Right lobe of liver (tissue), 6 donors: ENCODE data around the gene LUC7L2. TPM values are rescaled to one million over a fixed set of nuclear protein-coding genes. Genes with fewer than 3 reads are reported as not detected.
"Not testable (repeated sequence)": the region's sequence is repeated elsewhere in the genome, so short reads cannot be mapped to it uniquely, and the experiment has no call there.

ENCODE experiments used
- ATAC-seq, 4 donors: fragments of 200-7000 bp; cut with Tn5 transposase; one replicate each; pipeline ENCODE4 v1.9.1; 2020; ENCODE audit warnings: mild to moderate bottlenecking in 4 of 4, moderate library complexity in 4 of 4
- DNase-seq, 3 donors: peaks; one replicate each; pipeline ENCODE4 v3.0.0-alpha.2; 2020
- H3K27ac ChIP-seq, 3 donors: fragments of 200-600 bp; one replicate each; pipeline ENCODE4 v1.8.0; 2022
- H3K27me3 ChIP-seq, 2 donors: fragments of 200-600 bp; one replicate each; pipeline ENCODE4 v1.8.0; 2022
- H3K36me3 ChIP-seq, 4 donors: fragments of 200-600 bp; sonication (generic) in 1 of 4; one replicate each; pipeline versions ENCODE4 v1.5.1 to v1.8.0; 2017 to 2022; ENCODE audit warnings: control low read depth in 1 of 4
- H3K4me1 ChIP-seq, 4 donors: fragments of 200-600 bp; sonication (generic) in 1 of 4; one replicate each; pipeline versions ENCODE4 v1.5.1 to v1.8.0; 2017 to 2022; ENCODE audit warnings: control low read depth in 1 of 4
- H3K4me3 ChIP-seq, 3 donors: fragments of 200-600 bp; one replicate each; pipeline ENCODE4 v1.8.0; 2022
- H3K9me3 ChIP-seq, 4 donors: fragments of 200-600 bp; sonication (generic) in 1 of 4; one replicate each; pipeline versions ENCODE4 v1.5.1 to v1.8.0; 2017 to 2022; ENCODE audit warnings: control low read depth in 1 of 4
- CTCF ChIP-seq, 4 donors: fragments of 200-600 bp in 3 of 4; fragments of 450-650 bp in 1 of 4; IDR thresholded peaks; one replicate each; pipeline versions ENCODE4 v1.5.1 to v1.8.0; 2016 to 2022; ENCODE audit warnings: antibody characterized with exemption in 4 of 4, mild to moderate bottlenecking in 2 of 4
- POLR2A ChIP-seq: fragments of 450-650 bp; IDR thresholded peaks from one replicate; pipeline ENCODE4 v1.6.1; 2017; ENCODE audit warnings: antibody characterized with exemption, mild to moderate bottlenecking
- WGBS: methylation state at CpG from one replicate; pipeline ENCODE4 v1.1.6; 2018; ENCODE audit warnings: low coverage, low lambda C conversion rate; ENCODE audit not compliant: insufficient coverage; ENCODE audit errors: missing lambda C conversion rate; 5-methylcytosine and 5-hydroxymethylcytosine counted together
- intact Hi-C, 2 donors: fragments of 100-400 bp; cut with DNase I; formaldehyde crosslinking; loops; one replicate each; pipeline versions ENCODE4 v1.11.2 to v1.14.1; 2022
- total RNA-seq, 6 experiments: library from RNA; depleted of rRNA in 2 of 6; stranded (reverse); fragments of >200 nt in 2 of 6; fragmentation: NEBNext Ultra II Directional in 3 of 6; extraction: Animal tissue kit (Norgen Biotek cat#: 25700) in 3 of 6; gene quantifications; one replicate each; pipeline versions ENCODE4 v1.1.0 to v1.2.4, GENCODE V29; 2016 to 2023
- donor health status: DM: no; HTN: yes; CAD: no.
- donor health status: DM: no; HTN: no; CAD: no.
- donor health status: DM: no; HTN: no; CAD: no.
- donor health status: DM: no; HTN: yes; CAD: no.
- donor health status: DM: no; HTN: yes; CAD: no.

LUC7L2 gene
- total RNA-seq, 6 experiments from 2014 or later = 23.2 to 40.0 (median 36.3) TPM

- no peaks in the 10 kb centered on the region for H3K9me3 ChIP-seq
- intact Hi-C loops = no loop called here
- peaks cover 0 to 21% (median 9%) of the 10 kb centered on the region in 4 donors for H3K36me3 ChIP-seq
- no peaks in the 10 kb centered on the region for H3K27me3 ChIP-seq
- DNase-seq (no peak), ATAC-seq (no peak)
- no peak overlapping the region for H3K27ac ChIP-seq
- TF ChIP-seq POLR2A (no peak), CTCF (IDR thresholded peaks at IDR 0.05) (no peak)
- H3K4me1 ChIP-seq = no peaks in the 10 kb centered on the region
- no peak overlapping the region for H3K4me3 ChIP-seq
- WGBS = 81% methylated on average over 3 of the region's 3 CpGs
Observed at GRCh38 chr7:139394540-139394939, 34.8 kb downstream of the LUC7L2 start.

- Histone ChIP-seq H3K36me3 (peaks cover 0 to 36% (median 6%) of the 10 kb centered on the region in 4 donors), H3K4me1 (no peaks in the 10 kb centered on the region), H3K27me3 (no peaks in the 10 kb centered on the region), H3K9me3 (no peaks in the 10 kb centered on the region), H3K4me3 (no peak overlapping the region), H3K27ac (no peak overlapping the region)
- WGBS = 98% methylated on average over 3 of the region's 3 CpGs
- no peak for DNase-seq
- intact Hi-C loops = no loop called here
- ATAC-seq = no peak
- TF ChIP-seq CTCF (IDR thresholded peaks at IDR 0.05) (no peak), POLR2A (no peak)
Observed at GRCh38 chr7:139396323-139396951, 36.7 kb downstream of the LUC7L2 start.

- peaks cover 0 to 36% (median 8%) of the 10 kb centered on the region in 4 donors for H3K36me3 ChIP-seq
- no peak for TF ChIP-seq CTCF (IDR thresholded peaks at IDR 0.05)
- TF ChIP-seq POLR2A = no peak
- H3K4me3 ChIP-seq = no peak overlapping the region
- ATAC-seq (no peak), DNase-seq (no peak)
- no peaks in the 10 kb centered on the region for H3K4me1 ChIP-seq
- H3K9me3 ChIP-seq = no peaks in the 10 kb centered on the region
- no peaks in the 10 kb centered on the region for H3K27me3 ChIP-seq
- intact Hi-C loops = no loop called here
- H3K27ac ChIP-seq = no peak overlapping the region
Observed at GRCh38 chr7:139397192-139397591, 37.5 kb downstream of the LUC7L2 start.

- H3K4me1 ChIP-seq = no peaks in the 10 kb centered on the region
- DNase-seq (no peak), ATAC-seq (no peak)
- no peak overlapping the region for H3K4me3 ChIP-seq
- intact Hi-C loops = no loop called here
- H3K36me3 ChIP-seq = peaks cover 0 to 92% (median 36%) of the 10 kb centered on the region in 4 donors
- H3K27ac ChIP-seq = no peak overlapping the region
- H3K9me3 ChIP-seq = no peaks in the 10 kb centered on the region
- no peak for TF ChIP-seq POLR2A
- TF ChIP-seq CTCF (IDR thresholded peaks at IDR 0.05) = no peak
- 93% methylated on average over 2 of the region's 2 CpGs for WGBS
- no peaks in the 10 kb centered on the region for H3K27me3 ChIP-seq
Observed at GRCh38 chr7:139403601-139404000, 43.9 kb downstream of the LUC7L2 start.

- no peak for TF ChIP-seq POLR2A
- TF ChIP-seq CTCF (IDR thresholded peaks at IDR 0.05) = no peak
- ATAC-seq (no peak), DNase-seq (no peak)
- WGBS = 100% methylated on average over 1 of the region's 1 CpG
- intact Hi-C loops = no loop called here
- Histone ChIP-seq H3K4me3 (no peak overlapping the region), H3K27me3 (no peaks in the 10 kb centered on the region), H3K4me1 (no peaks in the 10 kb centered on the region), H3K9me3 (no peaks in the 10 kb centered on the region), H3K27ac (no peak overlapping the region), H3K36me3 (peaks cover 0 to 92% (median 38%) of the 10 kb centered on the region in 4 donors)
Observed at GRCh38 chr7:139407555-139407954, 47.9 kb downstream of the LUC7L2 start.

- peaks cover 0 to 77% (median 28%) of the 10 kb centered on the region in 4 donors for H3K36me3 ChIP-seq
Observed at GRCh38 chr7:139414743-139415402, 55.2 kb downstream of the LUC7L2 start.

More at GRCh38 chr7:139414743-139415402, 55.2 kb downstream of the LUC7L2 start:
- ATAC-seq, H3K9me3 ChIP-seq, intact Hi-C loops, H3K27ac ChIP-seq, H3K4me3 ChIP-seq, H3K4me1 ChIP-seq, DNase-seq, H3K27me3 ChIP-seq: not testable (repeated sequence)
- WGBS = 91% methylated on average over 6 of the region's 6 CpGs
